ENCODE measurements around the gene PLD3. TPM values are rescaled to one million over a fixed set of nuclear protein-coding genes. Genes with fewer than 3 reads are reported as not detected.
A peak's percentile ranks its signal among the peaks of the same experiment; 100 is the strongest.

Gene PLD3
- total RNA-seq, 1 experiment from 2014 or later, result 141 TPM

DNA sequence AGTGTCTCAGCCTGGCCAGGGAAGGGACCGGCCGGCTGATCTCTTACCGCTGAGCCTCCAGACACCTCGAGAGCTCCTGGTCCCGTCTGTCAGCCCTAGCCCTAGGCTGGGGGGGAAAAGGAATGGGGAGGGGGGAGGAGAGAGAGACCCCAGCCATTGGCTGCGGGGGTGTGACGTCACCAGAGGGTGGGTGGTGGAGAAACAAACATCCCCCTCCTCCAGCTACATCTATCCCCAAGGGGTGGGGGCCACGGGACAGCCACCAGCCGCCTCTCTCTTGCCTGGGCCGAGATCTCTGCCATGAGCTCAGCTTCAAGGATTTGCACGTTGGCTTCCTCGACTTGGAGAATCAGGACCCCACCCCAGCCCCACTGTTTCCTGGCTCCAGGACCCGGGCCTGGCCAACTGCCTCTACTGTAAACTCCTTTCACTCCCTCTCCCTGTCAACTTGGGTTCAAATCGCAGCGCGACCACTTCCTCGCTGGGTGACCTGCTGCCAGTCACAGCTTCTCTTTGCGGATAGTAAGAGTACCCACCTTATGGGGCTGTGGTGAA, 64.9 kb downstream of the PLD3 start, which contains the start of gene PRX:
Gene PRX, minus strand, starts transcription at position 88 of the 555 bp plus-strand sequence. CDS start 5,446 bp downstream, outside the sequence.
- DNase-seq, result no peak
- no peak within 1 kb of the TSS for H3K4me3 ChIP-seq
- H3K36me3 ChIP-seq, result no peaks in the 10 kb centered on the region
- H3K27me3 ChIP-seq, result no peaks in the 10 kb centered on the region
- no peaks in the 10 kb centered on the region for H3K9me3 ChIP-seq

DNA sequence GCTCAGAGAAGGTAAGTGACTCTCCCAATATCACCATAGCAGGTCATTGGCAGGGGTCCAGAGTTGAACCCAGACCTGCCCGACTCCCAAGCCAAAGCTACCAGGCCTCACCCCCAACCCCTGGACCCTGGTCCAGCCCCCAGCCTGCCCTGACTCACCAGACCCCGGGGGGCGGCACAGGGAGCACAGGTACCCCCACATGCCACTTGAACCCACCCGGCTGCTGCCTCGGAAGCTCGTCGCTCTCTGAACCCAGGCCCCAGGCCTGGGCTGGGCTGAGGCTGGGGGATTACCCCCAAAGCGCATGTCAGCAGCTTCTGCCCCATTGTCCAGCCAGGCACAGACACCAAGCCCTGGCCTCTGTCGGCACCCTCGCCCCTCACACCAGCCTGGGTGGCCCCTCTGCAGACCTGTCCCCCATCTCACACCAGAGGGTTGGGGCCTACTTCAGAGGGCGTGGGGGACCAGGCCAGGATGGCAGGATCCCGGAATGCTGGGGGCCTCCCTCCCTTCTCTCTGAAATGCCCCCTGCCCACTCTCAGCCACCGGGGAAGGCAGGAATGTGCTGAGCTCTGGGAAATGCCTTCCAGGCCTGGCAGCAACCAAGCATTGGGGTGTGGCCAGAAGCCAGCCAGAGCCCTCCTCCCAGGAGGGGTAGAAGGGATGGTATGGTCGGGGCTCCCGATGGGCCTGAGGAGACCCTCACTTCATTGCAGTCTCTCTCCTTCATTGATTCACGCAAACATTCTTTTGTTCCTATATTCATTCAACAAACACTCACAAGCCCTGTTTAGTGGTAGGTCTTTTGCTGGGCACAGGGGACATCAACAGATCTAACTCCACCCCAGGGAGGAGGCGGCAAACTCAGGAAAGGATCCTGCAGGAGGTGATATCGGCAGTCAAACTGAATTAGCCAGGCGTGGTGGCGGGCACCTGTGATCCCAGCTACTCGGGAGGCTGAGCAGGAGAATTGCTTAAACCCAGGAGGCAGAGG, 66.3 kb downstream of the PLD3 start:
- DNase-seq, result no peak
- H3K36me3 ChIP-seq, result no peaks in the 10 kb centered on the region
- no peaks in the 10 kb centered on the region for H3K27me3 ChIP-seq
- no peaks in the 10 kb centered on the region for H3K9me3 ChIP-seq
- no peak overlapping the region for H3K4me3 ChIP-seq

DNA sequence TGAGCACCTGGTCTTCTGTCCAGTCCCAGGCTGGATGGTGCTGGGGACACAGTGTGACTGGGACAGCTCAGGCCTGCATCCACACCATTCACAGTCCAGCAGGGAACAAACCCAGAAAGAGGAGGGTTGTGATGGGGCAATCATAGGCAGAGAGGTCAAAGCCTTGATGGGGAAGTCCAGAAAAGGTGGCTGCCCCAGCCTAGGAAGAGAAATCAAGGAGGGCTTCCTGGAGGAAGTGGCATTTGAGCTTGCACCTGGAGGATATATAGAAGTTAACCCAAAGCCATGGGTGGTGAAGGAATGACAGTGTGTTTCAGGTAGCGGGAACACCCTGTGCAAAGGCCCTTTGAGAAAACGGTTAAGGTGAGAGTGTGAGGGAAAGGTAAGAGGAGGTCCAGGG, 67.3 kb downstream of the PLD3 start:
- DNase-seq, result no peak

DNA sequence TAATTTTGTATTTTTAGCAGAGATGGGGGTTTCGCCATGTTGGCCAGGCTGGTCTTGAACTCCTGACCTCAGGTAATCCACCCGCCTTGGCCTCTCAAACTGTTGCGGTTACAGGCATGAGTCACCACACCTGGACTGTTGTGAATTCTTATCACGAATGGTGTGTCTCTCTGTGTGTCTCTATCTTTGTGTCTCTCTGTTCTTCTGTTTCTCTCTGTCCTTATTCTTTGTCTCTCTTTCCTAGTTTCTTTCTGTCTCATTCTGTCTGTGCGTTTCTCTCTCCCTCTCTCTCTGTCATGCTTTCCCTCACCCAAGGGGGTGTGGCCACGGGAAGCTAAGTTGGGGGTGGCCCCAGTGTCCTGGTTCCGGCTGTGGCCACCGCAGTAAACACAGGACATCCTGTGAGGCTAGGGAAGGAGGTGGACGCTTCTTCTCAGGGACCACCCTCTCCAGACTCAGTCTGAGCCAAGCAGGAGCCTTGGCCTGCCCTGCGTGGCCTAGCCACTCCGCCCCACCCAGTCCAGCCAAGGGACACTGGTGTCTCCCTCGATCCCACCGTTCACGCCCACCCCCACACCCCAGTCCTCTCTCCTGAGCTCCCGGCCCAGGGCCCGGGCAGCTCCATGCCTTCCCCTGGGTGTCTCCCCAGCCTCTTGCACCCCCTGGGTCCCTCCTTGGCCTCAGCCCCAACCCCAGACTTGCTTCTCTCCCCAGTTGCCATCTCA, 68.6 kb downstream of the PLD3 start:
- Histone ChIP-seq H3K27me3 (no peaks in the 10 kb centered on the region), H3K4me3 (no peak overlapping the region), H3K36me3 (peaks cover 7% of the 10 kb centered on the region), H3K9me3 (no peaks in the 10 kb centered on the region)
- no peak for DNase-seq

More for the DNA sequence above, 67.3 kb downstream of the PLD3 start:
- Histone ChIP-seq H3K27me3 (no peaks in the 10 kb centered on the region), H3K9me3 (no peaks in the 10 kb centered on the region), H3K4me3 (no peak overlapping the region), H3K36me3 (no peaks in the 10 kb centered on the region)

DNA sequence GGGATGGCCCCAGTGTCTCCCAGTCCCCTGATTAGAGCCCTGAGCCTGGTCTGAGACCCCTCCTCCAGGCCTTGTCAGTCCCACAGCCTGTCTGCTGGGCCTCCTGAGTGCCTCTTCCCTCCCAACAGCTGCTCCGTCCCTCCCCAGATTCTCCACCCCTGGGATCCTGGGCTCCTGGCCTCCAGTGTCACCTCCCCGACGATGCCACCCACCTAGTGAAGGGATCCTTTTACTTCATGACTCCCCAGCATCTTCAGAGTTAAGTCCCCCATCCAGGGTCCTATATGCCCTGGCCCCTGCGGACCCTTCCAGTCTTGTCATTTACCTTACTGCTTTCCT, 69.1 kb downstream of the PLD3 start:
- Histone ChIP-seq H3K27me3 (no peaks in the 10 kb centered on the region), H3K4me3 (no peak overlapping the region), H3K9me3 (no peaks in the 10 kb centered on the region), H3K36me3 (peaks cover 12% of the 10 kb centered on the region)
- no peak for DNase-seq

DNA sequence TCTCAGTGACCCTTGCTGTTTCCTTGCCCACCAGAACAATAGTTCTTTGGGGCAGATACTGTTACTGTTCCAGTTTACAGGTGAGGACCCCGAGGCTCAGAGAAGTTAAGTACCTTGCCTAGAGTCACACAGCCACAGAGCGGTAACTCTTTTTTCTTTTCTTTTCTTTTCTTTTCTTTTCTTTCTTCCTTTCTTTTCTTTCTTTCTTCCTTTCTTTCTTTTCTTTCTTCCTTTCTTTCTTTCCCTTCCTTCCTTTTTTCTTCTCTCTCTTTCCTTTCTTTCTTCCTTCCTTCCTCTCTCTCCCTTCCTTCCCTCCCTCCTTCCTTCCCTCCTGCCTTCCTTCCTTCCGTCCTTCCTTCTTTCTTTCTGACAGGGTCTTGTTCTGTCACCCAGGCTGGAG, 69.5 kb downstream of the PLD3 start:
- no peak for DNase-seq
- H3K36me3 ChIP-seq, result peaks cover 17% of the 10 kb centered on the region
- H3K9me3 ChIP-seq, result no peaks in the 10 kb centered on the region
- no peaks in the 10 kb centered on the region for H3K27me3 ChIP-seq
- no peak overlapping the region for H3K4me3 ChIP-seq

DNA sequence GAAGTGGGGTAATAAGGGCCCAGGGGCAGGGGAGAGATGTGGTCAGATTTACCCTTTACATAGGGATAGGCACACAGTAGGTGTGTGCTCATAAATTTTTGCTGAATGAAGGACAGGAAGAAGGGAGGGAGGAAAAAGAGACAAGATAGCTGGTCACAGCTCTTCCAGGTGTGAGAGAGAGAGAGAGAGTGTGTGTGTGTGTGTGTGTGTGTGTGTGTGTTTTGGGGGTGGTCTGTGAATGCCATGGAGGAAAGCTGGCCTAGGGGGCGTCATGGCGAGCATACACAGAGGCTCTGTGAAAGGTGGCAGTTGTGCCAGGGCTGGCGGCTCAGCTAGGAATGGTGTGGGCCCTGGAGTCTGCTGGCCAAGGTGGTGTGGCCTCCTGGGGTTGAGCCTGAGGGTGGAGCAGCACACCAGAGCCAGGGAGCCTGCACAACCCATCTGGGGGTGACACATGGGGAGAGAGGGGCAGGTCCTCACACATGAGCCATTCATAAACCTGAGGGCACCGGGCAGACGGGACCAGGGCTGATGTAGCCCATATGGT, 70.6 kb downstream of the PLD3 start:
- Histone ChIP-seq H3K36me3 (peaks cover 21% of the 10 kb centered on the region), H3K9me3 (no peaks in the 10 kb centered on the region), H3K4me3 (no peak overlapping the region), H3K27me3 (no peaks in the 10 kb centered on the region)
- DNase-seq, result no peak

DNA sequence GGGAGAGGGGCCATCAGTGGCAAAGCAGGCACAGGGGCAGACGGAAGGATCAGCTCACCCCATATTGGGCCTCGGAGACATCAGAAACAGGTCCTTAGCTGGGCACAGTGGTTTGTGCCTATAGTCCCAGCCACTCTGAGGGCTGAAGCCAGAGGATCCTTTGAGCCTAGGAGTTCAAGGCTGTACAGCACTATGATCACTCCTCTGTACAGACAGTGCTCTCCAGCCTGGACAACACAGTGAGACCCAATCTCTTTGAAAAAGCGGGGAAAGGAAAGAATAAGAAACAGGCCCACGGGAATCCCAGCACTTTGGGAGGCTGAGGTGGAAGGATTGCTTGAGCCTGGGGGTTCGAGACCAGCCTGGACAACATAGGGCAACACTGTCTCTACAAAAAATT, 71.3 kb downstream of the PLD3 start:
- peaks cover 25% of the 10 kb centered on the region for H3K36me3 ChIP-seq
- H3K9me3 ChIP-seq, result no peaks in the 10 kb centered on the region
- no peak overlapping the region for H3K4me3 ChIP-seq
- H3K27me3 ChIP-seq, result no peaks in the 10 kb centered on the region
- DNase-seq, result no peak

DNA sequence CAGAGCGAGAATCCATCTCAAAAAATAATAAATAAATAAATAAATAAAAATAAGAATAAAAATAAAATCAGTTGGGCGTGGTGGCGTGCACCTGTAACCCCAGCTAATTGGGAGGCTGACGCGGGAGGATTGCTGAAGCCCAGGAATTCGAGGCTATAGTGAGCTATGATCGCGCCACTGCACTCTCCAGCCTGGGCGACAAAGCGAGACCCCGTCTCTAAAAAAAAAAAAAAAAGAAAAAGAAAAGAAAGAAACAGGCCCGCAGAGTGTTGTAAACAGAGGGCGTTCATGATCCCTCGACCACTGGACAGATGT, 71.9 kb downstream of the PLD3 start:
- DNase-seq, result no peak
- no peaks in the 10 kb centered on the region for H3K9me3 ChIP-seq
- H3K4me3 ChIP-seq, result peak overlapping the region; percentile 63

DNA sequence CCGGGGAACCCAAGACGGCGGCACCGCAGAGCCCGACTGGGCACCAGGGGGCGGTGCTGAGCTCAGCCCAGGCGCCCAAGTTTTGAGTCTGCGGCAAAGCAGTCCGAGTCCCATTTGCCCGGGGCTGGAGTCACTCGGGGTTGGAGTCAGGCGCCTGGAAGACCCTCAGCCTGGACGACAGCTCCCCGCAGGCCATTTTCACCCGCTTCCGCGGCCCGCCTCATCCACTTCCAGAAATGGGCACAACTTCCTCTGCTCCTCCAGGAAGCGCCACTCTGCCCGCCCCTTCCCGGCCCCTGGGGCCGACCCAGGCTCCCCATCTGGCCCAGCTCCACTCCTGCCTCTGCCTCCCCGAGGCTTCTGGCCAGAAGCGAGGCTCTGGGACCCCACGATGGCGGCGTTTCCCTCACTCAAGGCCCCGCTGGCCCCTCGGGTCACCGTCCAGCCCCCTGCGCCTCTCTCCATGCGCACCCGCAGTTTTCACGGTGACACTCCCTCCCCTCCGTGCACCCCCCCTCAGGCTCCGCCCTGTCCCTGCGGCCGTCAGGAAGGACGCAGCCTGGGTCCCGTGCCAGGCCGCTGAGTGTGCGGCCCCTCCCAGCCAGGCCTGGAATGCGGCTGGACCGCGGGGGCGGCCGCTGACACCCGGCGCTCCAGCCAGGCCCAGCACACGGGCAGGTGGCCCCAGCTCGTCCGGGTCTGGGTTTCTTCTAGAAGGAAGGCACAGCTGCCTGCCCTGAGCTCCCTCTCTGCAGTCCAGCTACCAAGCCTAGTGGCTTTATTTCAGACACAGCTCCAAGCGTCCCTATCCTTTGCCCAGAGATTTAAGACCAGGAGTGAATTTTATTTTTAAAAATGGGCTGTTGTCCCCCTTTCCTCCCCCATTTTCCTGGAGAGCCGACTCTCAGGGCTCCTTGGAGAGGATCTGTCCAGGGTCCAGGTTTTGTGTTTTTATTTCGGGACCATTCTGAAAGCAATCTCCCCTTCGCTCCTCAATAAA, 72.6 kb downstream of the PLD3 start:
- peak; percentile 97 for DNase-seq
- peak overlapping the region; percentile 63 for H3K4me3 ChIP-seq
- peaks cover 27% of the 10 kb centered on the region for H3K36me3 ChIP-seq
- H3K27me3 ChIP-seq, result no peaks in the 10 kb centered on the region
- no peaks in the 10 kb centered on the region for H3K9me3 ChIP-seq

More for the DNA sequence above, 71.9 kb downstream of the PLD3 start:
- H3K27me3 ChIP-seq, result no peaks in the 10 kb centered on the region
- peaks cover 27% of the 10 kb centered on the region for H3K36me3 ChIP-seq

DNA sequence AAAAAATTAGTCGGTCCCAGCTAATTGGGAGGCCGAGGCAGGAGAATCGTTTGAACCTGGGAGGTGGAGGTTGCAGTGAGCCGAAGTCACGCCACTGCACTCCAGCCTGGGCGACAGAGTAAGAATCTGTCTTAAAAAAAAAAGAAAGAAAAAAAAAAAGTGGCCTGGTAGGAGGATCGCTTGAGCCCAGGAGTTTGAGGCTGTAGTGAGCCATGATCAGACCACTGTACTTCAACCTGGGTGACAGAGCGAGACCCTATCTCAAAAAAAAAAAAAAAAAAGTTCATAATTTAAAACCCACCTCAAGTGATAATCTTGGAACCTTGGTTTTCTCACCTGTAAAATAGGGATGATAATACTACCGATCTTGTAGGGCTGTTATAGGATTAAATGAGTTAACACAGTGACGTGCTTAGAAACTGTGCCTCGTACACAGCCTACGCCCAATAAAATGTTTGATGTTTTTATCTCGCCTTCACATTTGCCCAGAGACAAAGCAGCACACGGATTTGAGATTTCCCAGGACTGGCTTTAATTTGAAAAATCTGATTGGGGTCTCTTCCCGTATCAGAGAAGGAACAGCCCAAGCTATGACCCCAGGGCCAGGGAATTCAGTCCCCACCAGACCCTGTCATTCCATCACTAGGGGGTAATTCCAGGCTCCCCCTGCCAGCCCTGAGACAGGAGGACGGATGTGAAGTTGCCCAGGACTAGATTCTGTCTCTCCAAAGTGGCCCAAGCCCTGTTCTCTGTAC, 73.7 kb downstream of the PLD3 start:
- no peak for DNase-seq
- no peaks in the 10 kb centered on the region for H3K27me3 ChIP-seq
- H3K4me3 ChIP-seq, result no peak overlapping the region
- H3K9me3 ChIP-seq, result no peaks in the 10 kb centered on the region
- peaks cover 27% of the 10 kb centered on the region for H3K36me3 ChIP-seq

DNA sequence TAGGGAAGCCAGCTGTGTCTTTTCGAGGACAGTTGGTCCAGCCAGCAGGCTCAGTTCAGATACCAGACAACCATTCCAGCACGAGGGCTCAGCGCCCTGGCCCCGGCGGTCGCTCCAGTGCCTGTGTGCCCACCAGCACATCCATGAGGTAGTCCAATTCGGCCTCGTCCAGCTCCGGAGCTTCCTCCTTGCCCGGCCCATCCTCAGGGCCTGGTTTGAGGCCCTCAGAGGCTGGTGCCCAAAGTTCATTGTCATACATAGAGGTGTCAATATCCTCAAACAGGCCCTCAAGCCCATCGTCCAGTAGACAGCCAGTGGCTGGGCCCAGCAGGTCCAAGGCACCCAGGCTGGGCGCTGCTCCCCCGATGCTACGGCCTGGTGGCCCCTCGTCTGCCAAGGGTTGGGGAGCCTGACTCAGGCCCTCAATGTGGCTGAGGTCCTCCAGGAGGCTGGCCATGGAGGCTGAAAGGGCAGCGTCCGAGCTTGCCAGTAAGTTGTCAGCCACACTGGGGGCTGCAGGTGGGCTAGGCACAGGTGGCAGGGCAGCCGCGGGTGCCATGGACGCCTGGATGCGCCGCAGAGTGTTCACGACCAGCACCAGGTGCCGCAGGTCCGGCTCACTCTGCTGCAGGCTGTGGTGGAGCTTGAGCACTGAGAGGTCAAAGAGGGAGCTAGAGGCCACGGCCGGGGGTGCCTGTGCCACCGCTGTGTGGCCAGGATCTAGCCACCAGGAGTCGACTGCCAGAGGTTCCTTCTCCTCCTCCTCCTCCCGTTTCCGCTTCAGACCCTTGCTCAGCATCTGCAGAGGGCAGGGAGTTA, 74.5 kb downstream of the PLD3 start:
- no peaks in the 10 kb centered on the region for H3K9me3 ChIP-seq
- H3K27me3 ChIP-seq, result no peaks in the 10 kb centered on the region
- peaks cover 27% of the 10 kb centered on the region for H3K36me3 ChIP-seq
- DNase-seq, result no peak
- H3K4me3 ChIP-seq, result no peak overlapping the region

DNA sequence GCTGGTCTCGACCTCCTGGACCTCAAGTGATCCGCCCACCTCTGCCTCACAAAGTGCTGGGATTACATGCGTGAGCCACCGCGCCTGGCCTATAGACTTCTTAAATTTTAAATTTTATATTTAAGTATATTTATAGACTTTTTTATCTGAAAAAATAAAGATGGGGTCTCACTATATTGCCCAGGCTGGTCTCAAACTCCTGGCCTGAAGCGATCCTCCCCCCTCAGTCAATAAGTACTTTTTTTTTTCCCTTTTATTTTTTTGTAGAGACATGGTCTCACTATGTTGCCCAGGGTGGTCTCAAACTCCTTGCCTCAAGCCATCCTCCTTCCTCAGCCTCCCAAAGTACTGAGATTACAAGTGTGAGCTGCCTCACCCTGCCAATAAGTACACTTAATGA, 75.4 kb downstream of the PLD3 start:
- peak overlapping the region; percentile 88 for H3K4me3 ChIP-seq
- DNase-seq, result no peak
- H3K9me3 ChIP-seq, result no peaks in the 10 kb centered on the region
- peaks cover 27% of the 10 kb centered on the region for H3K36me3 ChIP-seq
- H3K27me3 ChIP-seq, result no peaks in the 10 kb centered on the region

DNA sequence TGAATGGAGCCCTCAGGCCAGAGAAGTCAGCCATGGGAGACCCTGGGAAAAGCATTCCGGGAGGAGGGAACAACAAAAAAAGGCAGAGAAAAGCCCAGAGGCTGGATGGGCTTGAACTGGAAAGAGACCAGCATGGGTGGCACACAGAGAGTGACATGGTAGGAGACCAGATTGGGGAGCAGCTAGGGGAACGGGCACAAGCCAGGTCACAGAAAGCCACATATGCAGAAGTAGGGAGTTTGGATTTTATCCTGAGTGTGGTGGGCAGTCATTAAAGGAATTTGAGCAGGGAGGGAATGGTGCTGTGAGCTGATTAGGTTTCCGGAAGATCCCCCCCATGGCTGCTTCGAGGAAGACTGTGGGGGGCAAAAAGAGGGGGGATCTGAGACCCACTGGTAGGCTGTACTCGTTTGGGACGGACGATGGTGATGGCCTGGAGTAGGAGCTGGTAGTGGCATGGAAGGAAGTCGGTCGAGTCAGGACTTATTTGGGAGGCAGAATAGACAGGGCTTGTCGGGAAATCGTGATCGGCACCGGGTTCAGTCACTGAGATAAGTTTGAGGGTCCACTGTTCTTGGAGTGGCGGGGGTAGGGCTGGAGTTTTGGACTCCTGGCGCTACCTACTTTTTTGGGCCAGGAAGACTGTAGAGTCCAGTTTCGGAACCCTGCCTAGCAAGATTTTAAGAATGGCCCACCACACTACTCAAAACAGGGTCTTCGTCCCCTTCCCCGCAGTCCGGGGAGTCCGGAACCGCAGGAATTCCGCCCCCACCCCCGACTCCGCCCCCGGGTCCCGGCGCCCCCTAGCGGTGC, 76.3 kb downstream of the PLD3 start:
- Histone ChIP-seq H3K36me3 (peaks cover 27% of the 10 kb centered on the region), H3K27me3 (no peaks in the 10 kb centered on the region), H3K4me3 (peak overlapping the region; percentile 88), H3K9me3 (no peaks in the 10 kb centered on the region)
- peak; percentile 24 for DNase-seq
